ENCODE data around the gene RIF1. TPM values are rescaled to one million over a fixed set of nuclear protein-coding genes. Genes with fewer than 3 reads are reported as not detected.
"Not testable (repeated sequence)": the region's sequence is repeated elsewhere in the genome, so short reads cannot be mapped to it uniquely, and the experiment has no call there.

The RIF1 gene
- total and polyA plus RNA-seq, 2 experiments from 2014 or later, result 20.9 to 26.5 TPM

- Histone ChIP-seq H3K9me2 (ENCODE audit: insufficient read depth) (no peaks in the 10 kb centered on the region), H3K27ac (peak overlapping the region; percentile 90), H3K9ac (peak overlapping the region; percentile 93), H3K4me1 (ENCODE audit: insufficient read depth) (peaks cover 12% of the 10 kb centered on the region; the same call in 1 of the 2 replicates), H2AFZ (peak overlapping the region; percentile 92), H3K4me2 (ENCODE audit: unreplicated experiment) (peak overlapping the region; percentile 37), H3K9me3 (ENCODE audit: low read depth) (no peaks in the 10 kb centered on the region), H3K4me3 (peak overlapping the region; percentile 99), H3K27me3 (replicated peaks; ENCODE audit: insufficient read depth) (no peaks in the 10 kb centered on the region), H3F3A (ENCODE audit: insufficient read depth) (no peaks in the 10 kb centered on the region), H4K20me1 (ENCODE audit: insufficient read depth) (no peaks in the 10 kb centered on the region), H3K79me2 (ENCODE audit: insufficient read depth) (peaks cover 41% of the 10 kb centered on the region), H3K36me3 (ENCODE audit: low read depth) (peaks cover 23% of the 10 kb centered on the region)
- WGBS, 2 experiments (ENCODE audit: low coverage in 1 of 2, low lambda C conversion rate in 2 of 2, missing lambda C conversion rate in 2 of 2), result 79 to 86% methylated on average over 18 to 25 of the region's 25 CpGs
- DNase-seq, result no peak
- in situ Hi-C loops (cut with MboI), result no loop called here
- TF ChIP-seq EZH2phosphoT487 (IDR thresholded peaks at IDR 0.05; ENCODE audit: insufficient read depth, low read depth) (no peak), EZH2 (IDR thresholded peaks at IDR 0.05; ENCODE audit: insufficient read depth, poor library complexity, severe bottlenecking) (no peak)
Measured at GRCh38 chr2:151408788-151409600, 708 bp upstream of the RIF1 start.

- Histone ChIP-seq H3F3A (ENCODE audit: insufficient read depth) (no peaks in the 10 kb centered on the region), H3K4me3 (peak overlapping the region; percentile 99), H4K20me1 (ENCODE audit: insufficient read depth) (no peaks in the 10 kb centered on the region), H3K79me2 (ENCODE audit: insufficient read depth) (peaks cover 53% of the 10 kb centered on the region), H3K27me3 (replicated peaks; ENCODE audit: insufficient read depth) (no peaks in the 10 kb centered on the region), H3K9ac (peak overlapping the region; percentile 93), H3K4me2 (ENCODE audit: unreplicated experiment) (peak overlapping the region; percentile 92), H3K36me3 (ENCODE audit: low read depth) (peaks cover 27% of the 10 kb centered on the region), H3K9me3 (ENCODE audit: low read depth) (no peaks in the 10 kb centered on the region), H2AFZ (peak overlapping the region; percentile 92), H3K4me1 (ENCODE audit: insufficient read depth) (peaks cover 12% of the 10 kb centered on the region; the same call in 1 of the 2 replicates), H3K27ac (peak overlapping the region; percentile 90), H3K9me2 (ENCODE audit: insufficient read depth) (no peaks in the 10 kb centered on the region)
- WGBS, 2 experiments (ENCODE audit: low coverage in 1 of 2, low lambda C conversion rate in 2 of 2, missing lambda C conversion rate in 2 of 2), result 0 to 2% methylated on average over 21 of the region's 21 CpGs
- DNase-seq, result peak; percentile 57
- in situ Hi-C loops (cut with MboI), result loop anchor here (10.0 kb wide), 1 partner anchor 146 kb away; the partner anchor contains the start of gene RBM43
- no peak for TF ChIP-seq EZH2 (IDR thresholded peaks at IDR 0.05; ENCODE audit: insufficient read depth, poor library complexity, severe bottlenecking)
- TF ChIP-seq EZH2phosphoT487 (IDR thresholded peaks at IDR 0.05; ENCODE audit: insufficient read depth, low read depth), result no peak
Measured at GRCh38 chr2:151410485-151410834, 758 bp downstream of the RIF1 start.

- no peak overlapping the region for H3K4me2 ChIP-seq (ENCODE audit: unreplicated experiment)
- H3K9ac ChIP-seq, result no peak overlapping the region
- H3K36me3 ChIP-seq (ENCODE audit: low read depth), result peaks cover 60% of the 10 kb centered on the region
- DNase-seq, result no peak
- H4K20me1 ChIP-seq (ENCODE audit: insufficient read depth), result no peaks in the 10 kb centered on the region
- H3F3A ChIP-seq (ENCODE audit: insufficient read depth), result no peaks in the 10 kb centered on the region
- H3K27ac ChIP-seq, result no peak overlapping the region
- no peaks in the 10 kb centered on the region for H3K4me1 ChIP-seq (ENCODE audit: insufficient read depth)
- WGBS, 2 experiments (ENCODE audit: low coverage in 1 of 2, low lambda C conversion rate in 2 of 2, missing lambda C conversion rate in 2 of 2), result 97% methylated on average over 3 of the region's 3 CpGs
- H2AFZ ChIP-seq, result no peak overlapping the region
- in situ Hi-C loops (cut with MboI), result loop anchor here (10.0 kb wide), 1 partner anchor 153 kb away; the partner anchor contains the start of gene RBM43
- H3K27me3 ChIP-seq (replicated peaks; ENCODE audit: insufficient read depth), result no peaks in the 10 kb centered on the region
- peaks cover 91% of the 10 kb centered on the region for H3K79me2 ChIP-seq (ENCODE audit: insufficient read depth)
- H3K9me3 ChIP-seq (ENCODE audit: low read depth), result no peaks in the 10 kb centered on the region
- H3K9me2 ChIP-seq (ENCODE audit: insufficient read depth), result no peaks in the 10 kb centered on the region
- no peak for TF ChIP-seq EZH2 (IDR thresholded peaks at IDR 0.05; ENCODE audit: insufficient read depth, poor library complexity, severe bottlenecking)
- TF ChIP-seq EZH2phosphoT487 (IDR thresholded peaks at IDR 0.05; ENCODE audit: insufficient read depth, low read depth), result no peak
- no peak overlapping the region for H3K4me3 ChIP-seq
Measured at GRCh38 chr2:151417650-151418049, 7.9 kb downstream of the RIF1 start.

- WGBS, 2 experiments (ENCODE audit: low coverage in 1 of 2, low lambda C conversion rate in 2 of 2, missing lambda C conversion rate in 2 of 2), result 89% methylated on average over 12 of the region's 12 CpGs
- H4K20me1 ChIP-seq (ENCODE audit: insufficient read depth); H3K4me2 ChIP-seq (ENCODE audit: unreplicated experiment); H3K27ac ChIP-seq; H3K9ac ChIP-seq; H3K27me3 ChIP-seq (replicated peaks; ENCODE audit: insufficient read depth); in situ Hi-C loops (cut with MboI); H3F3A ChIP-seq (ENCODE audit: insufficient read depth); DNase-seq; H2AFZ ChIP-seq; H3K4me3 ChIP-seq; H3K4me1 ChIP-seq (ENCODE audit: insufficient read depth); H3K9me2 ChIP-seq (ENCODE audit: insufficient read depth); H3K9me3 ChIP-seq (ENCODE audit: low read depth): not testable (repeated sequence)
- Histone ChIP-seq H3K79me2 (ENCODE audit: insufficient read depth) (peaks cover 94% of the 10 kb centered on the region), H3K36me3 (ENCODE audit: low read depth) (peaks cover 52% of the 10 kb centered on the region)
Measured at GRCh38 chr2:151421681-151422080, 12.0 kb downstream of the RIF1 start.
